IMR-90 (cell line): ENCODE measurements around the gene RBM28. TPM values are rescaled to one million over a fixed set of nuclear protein-coding genes. Genes with fewer than 3 reads are reported as not detected.

Experiments
- ATAC-seq: fragments of 200-7000 bp; cut with Tn5 transposase; 2 replicates; pipeline ENCODE4 v1.9.1; 2020; ENCODE audit warnings: low read depth, mild to moderate bottlenecking, moderate library complexity
- BruUV-seq: library from RNA; stranded (reverse); fragments of 400-500 nt; replicated peaks from 2 replicates; lab custom pipeline; 2021; lab: Mats Ljungman, UMichigan
- CTCF ChIA-PET: fragments of 300-600 bp; formaldehyde crosslinking; extraction: SDS; loops from one replicate; lab custom pipeline; 2021; ENCODE audit warnings: antibody characterized with exemption; lab: Yijun Ruan, JAX
- POLR2A ChIA-PET: fragments of 300-600 bp; sonication (Branson Sonifier 250); formaldehyde crosslinking; loops from one replicate; lab custom pipeline; 2022; ENCODE audit warnings: antibody characterized with exemption; ENCODE audit not compliant: unreplicated experiment; lab: Charles Lee
- DNase-seq: peaks from one replicate; pipeline ENCODE4 v3.0.0; 2013
- H2AFZ ChIP-seq: replicated peaks from 2 replicates; pipeline ENCODE3; 2013; ENCODE audit warnings: low read length, mild to moderate bottlenecking; ENCODE audit not compliant: poor library complexity
- H2AK5ac ChIP-seq: 2 replicates; pipeline ENCODE4 v1.6.1; 2013; ENCODE audit warnings: low read depth, low read length, inconsistent platforms
- H2AK9ac ChIP-seq: replicated peaks from 2 replicates; pipeline ENCODE3; 2013; ENCODE audit warnings: mild to moderate bottlenecking, low read depth, low read length, moderate library complexity; ENCODE audit not compliant: poor library complexity
- H2BK120ac ChIP-seq: 2 replicates; pipeline ENCODE4 v1.6.1; 2013; ENCODE audit warnings: low read depth, low read length, inconsistent platforms
- H2BK15ac ChIP-seq: 3 replicates; pipeline ENCODE4 v1.6.1; 2013; ENCODE audit warnings: low read depth, low read length, inconsistent platforms
- H2BK20ac ChIP-seq: 2 replicates; pipeline ENCODE4 v1.6.1; 2013; ENCODE audit warnings: low read depth, mild to moderate bottlenecking, inconsistent platforms, low read length, moderate library complexity
- H2BK5ac ChIP-seq: 2 replicates; pipeline ENCODE4 v1.6.1; 2013; ENCODE audit warnings: mild to moderate bottlenecking, low read depth, low read length, inconsistent platforms; ENCODE audit not compliant: poor library complexity, severe bottlenecking
- H3K14ac ChIP-seq: replicated peaks from 2 replicates; pipeline ENCODE4 v1.6.1; 2013; ENCODE audit warnings: low read depth, low read length, inconsistent platforms
- H3K18ac ChIP-seq: 2 replicates; pipeline ENCODE4 v1.6.1; 2013; ENCODE audit warnings: low read depth, low read length, control low read depth
- H3K23ac ChIP-seq: 2 replicates; pipeline ENCODE4 v1.6.1; 2013; ENCODE audit warnings: low read depth, low read length, inconsistent platforms
- H3K27ac ChIP-seq: 2 replicates; pipeline ENCODE4 v1.5.1; 2013; ENCODE audit warnings: mild to moderate bottlenecking, control low read depth, low read length; ENCODE audit not compliant: insufficient read depth
- H3K27me3 ChIP-seq: 2 replicates; pipeline ENCODE4 v1.6.1; 2013; ENCODE audit warnings: low read length; ENCODE audit not compliant: control insufficient read depth, insufficient read depth
- H3K36me3 ChIP-seq: 2 replicates; pipeline ENCODE4 v1.6.1; 2013; ENCODE audit warnings: low read length, mixed read lengths; ENCODE audit not compliant: control insufficient read depth, insufficient read depth
- H3K4ac ChIP-seq: 2 replicates; pipeline ENCODE4 v1.6.1; 2013; ENCODE audit warnings: low read depth, low read length, inconsistent platforms
- H3K4me1 ChIP-seq: 2 replicates; pipeline ENCODE4 v1.6.1; 2013; ENCODE audit warnings: low read length, mixed read lengths; ENCODE audit not compliant: control insufficient read depth, insufficient read depth
- H3K4me2 ChIP-seq: 2 replicates; pipeline ENCODE4 v1.6.1; 2013; ENCODE audit warnings: low read depth, mild to moderate bottlenecking, control low read depth, low read length, moderate library complexity
- H3K4me3 ChIP-seq: 2 replicates; pipeline ENCODE4 v1.5.1; 2013; ENCODE audit warnings: low read depth, mild to moderate bottlenecking, control low read depth, low read length, moderate library complexity; ENCODE audit not compliant: insufficient read depth
- H3K56ac ChIP-seq: 2 replicates; pipeline ENCODE4 v1.6.1; 2013; ENCODE audit warnings: low read length, inconsistent platforms; ENCODE audit not compliant: insufficient read depth; ENCODE audit errors: extremely low read depth
- H3K79me1 ChIP-seq, 2 experiments: 2 replicates each; pipeline ENCODE4 v1.6.1; 2013; ENCODE audit warnings: low read length in 2 of 2, inconsistent platforms in 1 of 2, low read depth in 1 of 2
- H3K9ac ChIP-seq: 2 replicates; pipeline ENCODE4 v1.6.1; 2013; ENCODE audit warnings: low read depth, low read length, control low read depth
- H3K9me1 ChIP-seq: 2 replicates; pipeline ENCODE4 v1.6.1; 2013; ENCODE audit warnings: low read length, inconsistent platforms; ENCODE audit not compliant: insufficient read depth
- H3K9me3 ChIP-seq: 2 replicates; pipeline ENCODE4 v1.6.1; 2013; ENCODE audit warnings: low read length; ENCODE audit not compliant: control insufficient read depth, insufficient read depth
- H4K20me1 ChIP-seq: 2 replicates; pipeline ENCODE4 v1.6.1; 2013; ENCODE audit warnings: low read length, inconsistent platforms; ENCODE audit not compliant: insufficient read depth
- H4K5ac ChIP-seq: 2 replicates; pipeline ENCODE4 v1.6.1; 2013; ENCODE audit warnings: mild to moderate bottlenecking, low read depth, low read length, control low read depth
- H4K8ac ChIP-seq, 2 experiments: 2 replicates each; pipeline ENCODE4 v1.6.1; 2013; ENCODE audit warnings: low read depth in 2 of 2, low read length in 2 of 2, control low read depth in 1 of 2, inconsistent platforms in 1 of 2
- H4K91ac ChIP-seq: 2 replicates; pipeline ENCODE4 v1.6.1; 2013; ENCODE audit warnings: low read depth, low read length, inconsistent platforms; ENCODE audit not compliant: insufficient read depth
- CEBPB ChIP-seq: IDR thresholded peaks from 2 replicates; pipeline ENCODE4 v1.6.1; 2012; ENCODE audit warnings: low read depth, low read length, improper control_type of control experiment
- CHD1 ChIP-seq: IDR thresholded peaks from 2 replicates; pipeline ENCODE4 v1.6.1; 2012; ENCODE audit warnings: low read depth, low read length, improper control_type of control experiment
- FOS ChIP-seq: fragments of 150-350 bp; IDR thresholded peaks from 2 replicates; pipeline ENCODE4 v1.6.1; 2016; ENCODE audit warnings: low read depth, low read length
- NFE2L2 ChIP-seq: fragments of 150-350 bp; IDR thresholded peaks from 2 replicates; pipeline ENCODE4 v1.6.1; 2016; ENCODE audit warnings: low read depth, mild to moderate bottlenecking, low read length
- POLR2A ChIP-seq: IDR thresholded peaks from 2 replicates; pipeline ENCODE4 v1.6.1; 2012; ENCODE audit warnings: mild to moderate bottlenecking, low read depth, low read length
- RFX5 ChIP-seq: IDR thresholded peaks from 2 replicates; pipeline ENCODE4 v1.8.0; 2012; ENCODE audit warnings: low read depth, mild to moderate bottlenecking, low read length, moderate library complexity
- WGBS, 2 experiments: methylation state at CpG; one replicate each; pipeline versions ENCODE4 v1.1.5 to v1.1.7; 2013; ENCODE audit warnings: missing lambda C conversion rate in 2 of 2; ENCODE audit not compliant: insufficient read length in 1 of 2; ENCODE audit errors: extremely low coverage in 2 of 2; 5-methylcytosine and 5-hydroxymethylcytosine counted together
- dilution Hi-C: fragments of 300-500 bp; cut with HindIII; formaldehyde crosslinking; loops from one replicate; pipeline ENCODE4 v1.14.3; 2018; ENCODE audit warnings: low sequenced_read_pairs; ENCODE audit not compliant: unreplicated experiment
- in situ Hi-C: fragments of 300-500 bp; cut with MboI; formaldehyde crosslinking; loops from 3 replicates; pipeline ENCODE4 v1.14.3; 2019; ENCODE audit warnings: low sequenced_read_pairs, inconsistent platforms, mixed read lengths
- intact Hi-C: fragments of 100-400 bp; cut with micrococcal nuclease; formaldehyde crosslinking; loops from 2 replicates; pipeline ENCODE4 v1.10.0; 2022
- polyA plus RNA-seq, 3 experiments: library from polyadenylated mRNA; depleted of rRNA; stranded (reverse); fragments of >200 nt; gene quantifications; 2 replicates each; pipeline ENCODE4 v1.2.3, GENCODE V29; 2012; ENCODE audit warnings: low replicate concordance in 1 of 3
- total RNA-seq: library from RNA; depleted of rRNA; stranded (reverse); fragments of >200 nt; gene quantifications from 2 replicates; pipeline ENCODE4 v1.2.3, GENCODE V29; 2012

Gene RBM28
- total and polyA plus RNA-seq, 2 of the 4 experiments (the other 2 are of a cell fraction) = 12.4 to 20.4 TPM

GRCh38 chr7:128335730-128336129 lies 8.0 kb downstream of the RBM28 start:
- H3K4me1 ChIP-seq = no peaks in the 10 kb centered on the region
- ChIA-PET CTCF (no interaction called here), POLR2A (no interaction called here)
- no peak overlapping the region for H3K56ac ChIP-seq
- no peak for DNase-seq
- H2AK9ac ChIP-seq = no peak overlapping the region
- H2AK5ac ChIP-seq = no peak overlapping the region
- BruUV-seq = no TSS peak
- no peak overlapping the region for H3K18ac ChIP-seq
- H3K4me3 ChIP-seq = no peak overlapping the region
- ATAC-seq = no peak
- TF ChIP-seq CEBPB (no peak), RFX5 (no peak), NFE2L2 (no peak), CHD1 (no peak), POLR2A (no peak), FOS (no peak)
- no peak overlapping the region for H3K9ac ChIP-seq
- no peaks in the 10 kb centered on the region for H3K27me3 ChIP-seq
- no peaks in the 10 kb centered on the region for H3K9me3 ChIP-seq
- dilution Hi-C loops (no loop called here), in situ Hi-C loops (no loop called here), intact Hi-C loops (no loop called here)
- H2AFZ ChIP-seq = no peak overlapping the region
- H3K23ac ChIP-seq = no peak overlapping the region
- WGBS, 2 experiments = 100% methylated on average over 1 to 2 of the region's 3 CpGs
- H2BK15ac ChIP-seq = no peak overlapping the region
- no peaks in the 10 kb centered on the region for H4K20me1 ChIP-seq
- H3K79me1 ChIP-seq = peaks cover 0 to 5% of the 10 kb centered on the region in 2 experiments; a peak in 2 of 4 replicates
- H3K14ac ChIP-seq = no peak overlapping the region
- H4K91ac ChIP-seq = no peak overlapping the region
- no peak overlapping the region for H4K5ac ChIP-seq
- H3K4me2 ChIP-seq = no peak overlapping the region
- H3K4ac ChIP-seq = no peak overlapping the region
- no peak overlapping the region for H4K8ac ChIP-seq
- H2BK120ac ChIP-seq = no peak overlapping the region
- no peak overlapping the region for H2BK5ac ChIP-seq
- no peaks in the 10 kb centered on the region for H3K9me1 ChIP-seq
- H3K27ac ChIP-seq = no peak overlapping the region
- H3K36me3 ChIP-seq = peaks cover 30% of the 10 kb centered on the region
- no peak overlapping the region for H2BK20ac ChIP-seq
